Ovary (tissue), 9 donors: Measurements from ENCODE around the gene QRSL1. TPM values are rescaled to one million over a fixed set of nuclear protein-coding genes. Genes with fewer than 3 reads are reported as not detected.

ENCODE experiments used
- DNase-seq, 5 donors: peaks; one replicate each; pipeline ENCODE4 v3.0.0-alpha.2; 2019 to 2020
- H3K27ac ChIP-seq, 2 donors: fragments of 200-600 bp; one replicate each; pipeline versions ENCODE4 v1.5.1 to v1.8.0; 2019 to 2022
- H3K27me3 ChIP-seq: fragments of 200-600 bp; one replicate; pipeline ENCODE4 v1.8.0; 2022
- H3K36me3 ChIP-seq: fragments of 200-600 bp; sonication (generic); one replicate; pipeline ENCODE4 v1.5.1; 2019
- H3K4me1 ChIP-seq: one replicate; pipeline ENCODE4 v1.8.1; 2013; ENCODE audit warnings: mild to moderate bottlenecking, moderate library complexity; ENCODE audit not compliant: insufficient read depth
- H3K4me3 ChIP-seq: fragments of 200-600 bp; sonication (generic); one replicate; pipeline ENCODE4 v1.5.1; 2017
- H3K9me3 ChIP-seq, 2 donors: fragments of 200-600 bp in 1 of 2; sonication (generic) in 1 of 2; one replicate each; pipeline versions ENCODE4 v1.5.1 to v1.8.1; 2013 to 2019; ENCODE audit warnings: mild to moderate bottlenecking in 1 of 2, moderate library complexity in 1 of 2
- EP300 ChIP-seq: sonication (generic); formaldehyde crosslinking; IDR thresholded peaks from one replicate; pipeline ENCODE4 v1.6.1; 2017; ENCODE audit warnings: antibody characterized with exemption
- POLR2A ChIP-seq: fragments of 450-650 bp; IDR thresholded peaks from one replicate; pipeline ENCODE4 v1.6.1; 2017; ENCODE audit warnings: antibody characterized with exemption, mild to moderate bottlenecking, moderate library complexity
- WGBS, 3 donors: extraction: QIAGEN DNeasy Blood & Tissue Kit in 1 of 3; methylation state at CpG; one replicate each; pipeline versions ENCODE4 v1.1.5 to v1.1.7; 2013 to 2017; 5-methylcytosine and 5-hydroxymethylcytosine counted together
- intact Hi-C, 4 donors: fragments of 100-400 bp; cut with DNase I; formaldehyde crosslinking; loops; one replicate each; pipeline versions ENCODE4 v1.11.0 to v1.15.1; 2022 to 2023
- polyA plus RNA-seq, 2 donors: library from polyadenylated mRNA; stranded (reverse); fragments of 200-250 nt in 1 of 2; fragments of 350-450 nt in 1 of 2; fragmentation: Illumina TruSeq in 1 of 2; extraction: RNeasy Lipid Tissue Mini Kit (QIAGEN cat#74804) in 1 of 2; gene quantifications; one replicate each; pipeline ENCODE4 v1.2.3, GENCODE V29; 2013 to 2014
- small RNA-seq: library from RNA; depleted of rRNA; stranded (forward); fragments of <200 nt; gene quantifications from one replicate; pipeline ENCODE3, GENCODE V24; 2016
- total RNA-seq, 7 donors: library from RNA; depleted of rRNA in 2 of 7; stranded (reverse); fragments of >200 nt in 2 of 7; fragmentation: NEBNext Ultra II Directional in 3 of 7; extraction: Animal tissue kit (Norgen Biotek cat#: 25700) in 3 of 7; gene quantifications; one replicate each; pipeline versions ENCODE4 v1.1.0 to v1.2.4, GENCODE V29; 2016 to 2023
- TF ChIP-seq, protein P1 (sequence below), 3 donors: fragments of 450-650 bp in 2 of 3; fragments of 200-600 bp in 1 of 3; IDR thresholded peaks; one replicate each; pipeline versions ENCODE4 v1.5.1 to v1.8.0; 2016 to 2022; ENCODE audit warnings: antibody characterized with exemption in 3 of 3, mild to moderate bottlenecking in 1 of 3
- donor health status: DM: no; HTN: no; CAD: no; lungs with moderate emphysema.
- donor health status: DM: no; HTN: no; CAD: no.
- donor health status: Bipolar disorder and iron deficiency.
- donor health status: DM: yes; HTN: yes; CAD: no.
- donor health status: DM: no; HTN: no; CAD: no.
- donor health status: DM: yes; HTN: yes; CAD: no.

QRSL1 gene
- total and polyA plus RNA-seq, 9 donors, result 6.4 to 15.7 (median 8.6) TPM

DNA sequence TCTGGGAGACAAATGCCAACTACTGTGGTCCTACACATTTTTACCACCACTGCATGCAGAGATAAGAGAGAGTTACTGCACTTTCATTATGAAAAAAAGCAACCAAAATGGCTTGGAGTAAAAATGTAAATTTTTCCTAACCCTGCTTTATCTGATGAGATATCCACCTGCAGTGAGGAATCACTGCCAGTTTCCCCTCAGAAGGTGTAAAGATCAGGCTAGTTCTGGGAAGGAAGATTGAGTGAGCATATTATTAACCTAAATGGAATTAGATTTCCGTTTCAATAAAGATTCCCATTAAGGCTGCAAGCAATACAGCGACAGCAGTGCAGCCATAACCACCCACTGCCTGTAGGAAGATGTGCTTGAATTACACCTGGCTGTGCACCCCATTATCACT lies 84.9 kb downstream of the QRSL1 start:
- Histone ChIP-seq H3K27me3 (no peaks in the 10 kb centered on the region), H3K9me3 (no peaks in the 10 kb centered on the region), H3K4me3 (no peak overlapping the region), H3K27ac (no peak overlapping the region), H3K4me1 (no peaks in the 10 kb centered on the region), H3K36me3 (no peaks in the 10 kb centered on the region)
- TF ChIP-seq EP300 (no peak), POLR2A (no peak)
- TF ChIP-seq, protein P1, sequence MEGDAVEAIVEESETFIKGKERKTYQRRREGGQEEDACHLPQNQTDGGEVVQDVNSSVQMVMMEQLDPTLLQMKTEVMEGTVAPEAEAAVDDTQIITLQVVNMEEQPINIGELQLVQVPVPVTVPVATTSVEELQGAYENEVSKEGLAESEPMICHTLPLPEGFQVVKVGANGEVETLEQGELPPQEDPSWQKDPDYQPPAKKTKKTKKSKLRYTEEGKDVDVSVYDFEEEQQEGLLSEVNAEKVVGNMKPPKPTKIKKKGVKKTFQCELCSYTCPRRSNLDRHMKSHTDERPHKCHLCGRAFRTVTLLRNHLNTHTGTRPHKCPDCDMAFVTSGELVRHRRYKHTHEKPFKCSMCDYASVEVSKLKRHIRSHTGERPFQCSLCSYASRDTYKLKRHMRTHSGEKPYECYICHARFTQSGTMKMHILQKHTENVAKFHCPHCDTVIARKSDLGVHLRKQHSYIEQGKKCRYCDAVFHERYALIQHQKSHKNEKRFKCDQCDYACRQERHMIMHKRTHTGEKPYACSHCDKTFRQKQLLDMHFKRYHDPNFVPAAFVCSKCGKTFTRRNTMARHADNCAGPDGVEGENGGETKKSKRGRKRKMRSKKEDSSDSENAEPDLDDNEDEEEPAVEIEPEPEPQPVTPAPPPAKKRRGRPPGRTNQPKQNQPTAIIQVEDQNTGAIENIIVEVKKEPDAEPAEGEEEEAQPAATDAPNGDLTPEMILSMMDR (IDR thresholded peaks at IDR 0.05), result no peak
- intact Hi-C loops, result no loop called here
- no peak for DNase-seq
- 68 to 82% (median 80%) methylated on average over 2 of the region's 2 CpGs for WGBS, 3 donors

GRCh38 chr6:106715922-106716321 lies 86.5 kb downstream of the QRSL1 start:
- H3K36me3 ChIP-seq, result no peaks in the 10 kb centered on the region
- H3K27ac ChIP-seq, result no peak overlapping the region
- intact Hi-C loops, result no loop called here
- no peak for DNase-seq
- H3K27me3 ChIP-seq, result no peaks in the 10 kb centered on the region
- no peaks in the 10 kb centered on the region for H3K9me3 ChIP-seq
- TF ChIP-seq POLR2A (no peak), EP300 (no peak)
- TF ChIP-seq, protein P1 (IDR thresholded peaks at IDR 0.05), result no peak
- H3K4me1 ChIP-seq, result no peaks in the 10 kb centered on the region
- WGBS, 3 donors, result 73 to 81% (median 79%) methylated on average over 5 of the region's 5 CpGs
- no peak overlapping the region for H3K4me3 ChIP-seq

DNA sequence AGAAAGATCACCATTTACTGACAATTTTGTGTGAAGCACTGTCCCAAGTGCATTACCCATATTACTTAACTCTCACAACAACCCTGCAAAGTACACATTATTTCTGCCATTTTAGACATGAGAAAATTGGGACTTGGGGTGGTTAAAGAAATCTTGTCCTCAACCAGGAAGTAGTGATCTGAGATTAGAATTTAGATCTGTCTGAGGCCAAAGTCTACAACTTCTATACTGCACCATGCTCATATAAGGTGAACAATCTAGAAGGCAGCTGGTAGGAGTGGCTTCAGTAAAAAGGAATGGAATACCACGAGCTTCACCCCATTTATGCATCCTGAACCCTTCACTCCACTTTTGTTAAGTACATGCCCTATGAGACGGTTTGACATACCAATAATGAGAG lies 87.6 kb downstream of the QRSL1 start:
- TF ChIP-seq POLR2A (no peak), EP300 (no peak)
- TF ChIP-seq, protein P1 (IDR thresholded peaks at IDR 0.05), result no peak
- Histone ChIP-seq H3K27ac (no peak overlapping the region), H3K4me3 (no peak overlapping the region), H3K9me3 (no peaks in the 10 kb centered on the region), H3K36me3 (no peaks in the 10 kb centered on the region), H3K27me3 (no peaks in the 10 kb centered on the region), H3K4me1 (no peaks in the 10 kb centered on the region)
- intact Hi-C loops, result no loop called here
- WGBS, 3 donors, result 62 to 86% (median 74%) methylated on average over 2 of the region's 2 CpGs
- DNase-seq, result no peak

Small RNA genes within 50 kb of the gene (small RNA-seq; reads per million reads assigned to genes)
- gene RNU6-527P, result not detected

Other genes with a start within 250 kb of the QRSL1 start
- gene RTN4IP1, start 80 bp upstream of the QRSL1 start, total RNA-seq, result 1 to 10 TPM; 2.0 to 4.8 (median 3.0) TPM
- 1 to 10 TPM; 2.4 to 5.2 TPM for gene RTN4IP1, start 80 bp upstream of the QRSL1 start, polyA plus RNA-seq